Measurements from ENCODE around the gene FNBP1. TPM values are rescaled to one million over a fixed set of nuclear protein-coding genes. Genes with fewer than 3 reads are reported as not detected.

FNBP1 gene
- total RNA-seq, 1 donor from 2014 or later, result 63.5 TPM

DNA sequence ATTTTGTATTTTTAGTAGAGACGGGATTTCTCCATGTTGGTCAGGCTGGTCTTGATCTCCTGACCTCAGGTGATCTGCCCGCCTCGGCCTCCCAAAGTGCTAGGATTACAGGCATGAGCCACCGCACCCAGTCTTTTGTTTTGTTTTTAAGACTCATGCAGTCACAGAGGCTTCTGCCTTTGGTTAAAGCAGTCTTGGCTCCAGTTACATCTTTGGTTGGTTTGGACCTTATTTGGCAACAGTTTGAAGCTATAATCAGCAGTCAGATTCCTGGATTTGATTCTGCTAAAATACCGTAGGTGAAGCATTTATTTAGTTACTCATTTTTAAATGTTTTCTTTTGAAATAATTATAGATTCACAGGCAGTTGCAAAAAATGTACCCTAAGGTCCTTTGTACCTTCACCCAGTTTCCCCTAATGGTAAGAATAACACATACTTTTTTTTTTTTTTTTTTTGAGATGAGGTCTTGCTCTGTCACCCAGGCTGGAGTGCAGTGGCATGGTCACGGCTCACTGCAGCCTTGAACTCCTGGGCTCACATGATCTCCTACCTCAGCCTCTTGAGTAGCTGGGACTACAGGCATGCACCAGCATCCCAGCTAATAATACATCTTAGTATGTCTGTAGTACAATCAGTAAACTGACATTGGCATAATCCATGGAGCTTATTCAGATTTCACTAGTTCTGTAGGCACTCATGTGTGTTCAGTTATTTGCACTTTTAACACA is 192.0 kb downstream of the FNBP1 start:
- Histone ChIP-seq H3K9me3 (ENCODE audit: insufficient read depth, low read depth, low read length) (no peaks in the 10 kb centered on the region), H3K79me2 (ENCODE audit: insufficient read depth, low read length) (no peaks in the 10 kb centered on the region), H3K9ac (ENCODE audit: low read length) (no peak overlapping the region), H3K4me1 (ENCODE audit: insufficient read depth, low read length) (peaks cover 7% of the 10 kb centered on the region), H3K4me2 (ENCODE audit: low read length) (no peak overlapping the region), H3K27me3 (ENCODE audit: insufficient read depth, low read length) (no peaks in the 10 kb centered on the region), H2AFZ (ENCODE audit: low read depth, low read length) (no peak overlapping the region), H4K20me1 (ENCODE audit: insufficient read depth, low read length) (peaks cover 27% of the 10 kb centered on the region), H3K4me3 (ENCODE audit: insufficient read depth, low read depth, low read length) (no peak overlapping the region), H3K36me3 (ENCODE audit: insufficient read depth, low read length) (peaks cover 7% of the 10 kb centered on the region), H3K27ac (ENCODE audit: low read depth, low read length) (no peak overlapping the region)
- Mint-ChIP-seq H3K27me3 (ENCODE audit: low read depth, unreplicated experiment) (no peaks in the 10 kb centered on the region), H3K4me3 (ENCODE audit: unreplicated experiment) (no peak overlapping the region), H3K9me3 (ENCODE audit: unreplicated experiment) (no peaks in the 10 kb centered on the region), H3K4me1 (ENCODE audit: low read depth, unreplicated experiment) (no peaks in the 10 kb centered on the region), H3K36me3 (ENCODE audit: low read depth, unreplicated experiment) (peaks cover 24% of the 10 kb centered on the region), H3K27ac (ENCODE audit: unreplicated experiment) (no peak overlapping the region)
- TF ChIP-seq, protein P1, sequence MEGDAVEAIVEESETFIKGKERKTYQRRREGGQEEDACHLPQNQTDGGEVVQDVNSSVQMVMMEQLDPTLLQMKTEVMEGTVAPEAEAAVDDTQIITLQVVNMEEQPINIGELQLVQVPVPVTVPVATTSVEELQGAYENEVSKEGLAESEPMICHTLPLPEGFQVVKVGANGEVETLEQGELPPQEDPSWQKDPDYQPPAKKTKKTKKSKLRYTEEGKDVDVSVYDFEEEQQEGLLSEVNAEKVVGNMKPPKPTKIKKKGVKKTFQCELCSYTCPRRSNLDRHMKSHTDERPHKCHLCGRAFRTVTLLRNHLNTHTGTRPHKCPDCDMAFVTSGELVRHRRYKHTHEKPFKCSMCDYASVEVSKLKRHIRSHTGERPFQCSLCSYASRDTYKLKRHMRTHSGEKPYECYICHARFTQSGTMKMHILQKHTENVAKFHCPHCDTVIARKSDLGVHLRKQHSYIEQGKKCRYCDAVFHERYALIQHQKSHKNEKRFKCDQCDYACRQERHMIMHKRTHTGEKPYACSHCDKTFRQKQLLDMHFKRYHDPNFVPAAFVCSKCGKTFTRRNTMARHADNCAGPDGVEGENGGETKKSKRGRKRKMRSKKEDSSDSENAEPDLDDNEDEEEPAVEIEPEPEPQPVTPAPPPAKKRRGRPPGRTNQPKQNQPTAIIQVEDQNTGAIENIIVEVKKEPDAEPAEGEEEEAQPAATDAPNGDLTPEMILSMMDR (IDR thresholded peaks at IDR 0.05; ENCODE audit: insufficient read depth, low read depth, low read length), result no peak
- TF ChIP-seq EZH2 (IDR thresholded peaks at IDR 0.05; ENCODE audit: insufficient read depth, low read length), result no peak
- peak; percentile 79 for DNase-seq (ENCODE audit: low read depth)
- FAIRE-seq, result no peak

DNA sequence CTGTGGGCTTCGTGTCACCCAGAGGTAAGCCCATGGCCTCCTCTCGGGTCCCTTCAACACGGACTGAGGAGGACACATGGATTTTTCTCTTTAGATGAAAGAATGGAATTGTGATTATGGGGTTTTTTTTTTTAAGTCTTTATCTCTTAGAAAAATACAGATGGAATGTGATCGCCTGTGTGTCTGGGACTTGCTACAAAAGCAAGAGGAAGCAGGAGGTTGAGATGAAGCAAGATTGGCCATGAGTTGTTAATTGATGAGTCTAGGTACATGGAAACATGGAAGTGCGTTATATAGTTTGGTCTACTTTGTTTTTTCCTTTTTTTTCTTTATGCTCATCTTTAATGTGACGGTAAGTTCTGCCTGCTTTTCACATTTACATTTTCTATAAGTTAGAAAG is 193.1 kb downstream of the FNBP1 start:
- H3K36me3 ChIP-seq (ENCODE audit: insufficient read depth, low read length), result peaks cover 7% of the 10 kb centered on the region
- FAIRE-seq, result no peak
- no peak overlapping the region for H3K27ac ChIP-seq (ENCODE audit: low read depth, low read length)
- H3K27ac Mint-ChIP-seq (ENCODE audit: unreplicated experiment), result peak overlapping the region; percentile 34
- H3K27me3 ChIP-seq (ENCODE audit: insufficient read depth, low read length), result no peaks in the 10 kb centered on the region
- peak; percentile 80 for DNase-seq (ENCODE audit: low read depth)
- H3K4me3 ChIP-seq (ENCODE audit: insufficient read depth, low read depth, low read length), result no peak overlapping the region
- H2AFZ ChIP-seq (ENCODE audit: low read depth, low read length), result no peak overlapping the region
- no peak overlapping the region for H3K9ac ChIP-seq (ENCODE audit: low read length)
- H3K4me2 ChIP-seq (ENCODE audit: low read length), result peak overlapping the region; percentile 35
- TF ChIP-seq, protein P1 (IDR thresholded peaks at IDR 0.05; ENCODE audit: insufficient read depth, low read depth, low read length), result no peak
- TF ChIP-seq EZH2 (IDR thresholded peaks at IDR 0.05; ENCODE audit: insufficient read depth, low read length), result no peak
- peaks cover 7% of the 10 kb centered on the region for H3K4me1 ChIP-seq (ENCODE audit: insufficient read depth, low read length)
- H3K9me3 ChIP-seq (ENCODE audit: insufficient read depth, low read depth, low read length), result no peaks in the 10 kb centered on the region
- no peaks in the 10 kb centered on the region for H3K79me2 ChIP-seq (ENCODE audit: insufficient read depth, low read length)
- no peaks in the 10 kb centered on the region for H3K27me3 Mint-ChIP-seq (ENCODE audit: low read depth, unreplicated experiment)
- peaks cover 27% of the 10 kb centered on the region for H4K20me1 ChIP-seq (ENCODE audit: insufficient read depth, low read length)
- no peaks in the 10 kb centered on the region for H3K4me1 Mint-ChIP-seq (ENCODE audit: low read depth, unreplicated experiment)
- H3K36me3 Mint-ChIP-seq (ENCODE audit: low read depth, unreplicated experiment), result peaks cover 24% of the 10 kb centered on the region
- no peaks in the 10 kb centered on the region for H3K9me3 Mint-ChIP-seq (ENCODE audit: unreplicated experiment)
- H3K4me3 Mint-ChIP-seq (ENCODE audit: unreplicated experiment), result no peak overlapping the region
